GM23338 (cell line): ENCODE results near the gene ASCL2. TPM values are rescaled to one million over a fixed set of nuclear protein-coding genes. Genes with fewer than 3 reads are reported as not detected.
A peak's percentile ranks its signal among the peaks of the same experiment; 100 is the strongest.

Experiments
- ATAC-seq: fragments of 200-7000 bp; cut with Tn5 transposase; 3 replicates; pipeline ENCODE4 v1.9.1; 2020
- DNase-seq: peaks from one replicate; pipeline ENCODE4 v3.0.0-alpha.2; 2015; ENCODE audit warnings: low spot score
- H2AFZ ChIP-seq: fragments of 200-600 bp; sonication (generic); 2 replicates; pipeline ENCODE4 v1.8.0; 2016; ENCODE audit warnings: antibody characterized with exemption, mild to moderate bottlenecking, moderate library complexity
- H3F3A ChIP-seq: fragments of 200-600 bp; sonication (generic); replicated peaks from 2 replicates; pipeline ENCODE4 v1.8.0; 2017; ENCODE audit warnings: antibody characterized with exemption, mixed run types, low read depth
- H3K27ac ChIP-seq: fragments of 200-600 bp; sonication (generic); 2 replicates; pipeline ENCODE4 v1.6.1; 2016; ENCODE audit warnings: low read depth
- H3K27me3 ChIP-seq: fragments of 200-600 bp; sonication (generic); 2 replicates; pipeline ENCODE4 v1.8.0; 2016; ENCODE audit warnings: mild to moderate bottlenecking, mixed run types, moderate library complexity; ENCODE audit not compliant: insufficient read depth
- H3K36me3 ChIP-seq: fragments of 200-600 bp; sonication (generic); 2 replicates; pipeline ENCODE4 v1.8.0; 2016; ENCODE audit warnings: mild to moderate bottlenecking; ENCODE audit not compliant: insufficient read depth
- H3K4me1 ChIP-seq: fragments of 200-600 bp; sonication (generic); 2 replicates; pipeline ENCODE4 v1.8.0; 2016; ENCODE audit warnings: mild to moderate bottlenecking, moderate library complexity; ENCODE audit not compliant: insufficient read depth
- H3K4me2 ChIP-seq: fragments of 200-600 bp; sonication (generic); 2 replicates; pipeline ENCODE4 v1.7.1; 2017; ENCODE audit warnings: mixed run types
- H3K4me3 ChIP-seq: fragments of 200-600 bp; sonication (generic); 2 replicates; pipeline ENCODE4 v1.6.1; 2016; ENCODE audit warnings: mixed run types
- H3K79me2 ChIP-seq: fragments of 200-600 bp; sonication (generic); replicated peaks from 2 replicates; pipeline ENCODE4 v1.8.0; 2017; ENCODE audit warnings: mild to moderate bottlenecking; ENCODE audit not compliant: insufficient read depth
- H3K9me2 ChIP-seq: fragments of 200-600 bp; sonication (generic); 2 replicates; pipeline ENCODE4 v1.8.0; 2017; ENCODE audit not compliant: insufficient read depth
- H4K20me1 ChIP-seq: fragments of 200-600 bp; sonication (generic); replicated peaks from 2 replicates; pipeline ENCODE4 v1.8.0; 2017; ENCODE audit warnings: mild to moderate bottlenecking; ENCODE audit not compliant: insufficient read depth
- H3K27ac Mint-ChIP-seq: 2 replicates; pipeline ENCODE4 v1.8.0; 2020; ENCODE audit warnings: inconsistent platforms, mild to moderate bottlenecking, moderate library complexity, mixed read lengths
- H3K27me3 Mint-ChIP-seq: 3 replicates; pipeline ENCODE4 v1.8.0; 2022; ENCODE audit warnings: low read depth, mild to moderate bottlenecking, moderate library complexity, mixed read lengths, inconsistent platforms; ENCODE audit not compliant: insufficient read depth, poor library complexity
- H3K36me3 Mint-ChIP-seq: 3 replicates; pipeline ENCODE4 v1.8.0; 2021; ENCODE audit warnings: low read depth, mild to moderate bottlenecking, inconsistent platforms, moderate library complexity, mixed read lengths
- H3K4me1 Mint-ChIP-seq: 3 replicates; pipeline ENCODE4 v1.8.0; 2020; ENCODE audit warnings: mild to moderate bottlenecking, inconsistent platforms, mixed read lengths
- H3K4me3 Mint-ChIP-seq: 3 replicates; pipeline ENCODE4 v1.8.0; 2021; ENCODE audit warnings: moderate library complexity, mild to moderate bottlenecking, inconsistent platforms, mixed read lengths
- H3K9me3 Mint-ChIP-seq: 3 replicates; pipeline ENCODE4 v1.8.0; 2020; ENCODE audit warnings: moderate library complexity, mild to moderate bottlenecking, inconsistent platforms, mixed read lengths
- CTCF ChIP-seq, 2 experiments: fragments of 200-600 bp in 1 of 2; sonication (generic) in 1 of 2; conservative IDR thresholded peaks; 2 replicates each; pipeline versions ENCODE4 v1.5.1 to v1.6.1; 2016 to 2017; ENCODE audit warnings: antibody characterized with exemption in 2 of 2, low read depth in 2 of 2, mild to moderate bottlenecking in 2 of 2, moderate library complexity in 1 of 2
- EZH2 ChIP-seq: fragments of 200-600 bp; sonication (generic); IDR thresholded peaks from one replicate; pipeline ENCODE4 v1.8.0; 2017; ENCODE audit warnings: antibody characterized with exemption, mild to moderate bottlenecking, low read depth; ENCODE audit not compliant: unreplicated experiment
- EZH2phosphoT487 ChIP-seq: fragments of 200-600 bp; sonication (generic); IDR thresholded peaks from one replicate; pipeline ENCODE4 v1.8.1; 2018; ENCODE audit warnings: antibody characterized with exemption; ENCODE audit not compliant: unreplicated experiment
- NANOG ChIP-seq: IDR thresholded peaks from 2 replicates; pipeline ENCODE4 v1.6.1; 2016; ENCODE audit warnings: antibody characterized with exemption, borderline replicate concordance
- POLR2AphosphoS5 ChIP-seq: IDR thresholded peaks from 2 replicates; pipeline ENCODE4 v1.6.1; 2016; ENCODE audit warnings: antibody characterized with exemption, low read depth
- STAT1 ChIP-seq: IDR thresholded peaks from one replicate; pipeline ENCODE4 v1.6.1; 2016; ENCODE audit warnings: antibody characterized with exemption; ENCODE audit not compliant: unreplicated experiment
- ZNF114 ChIP-seq: fragments of 250-450 bp; sonication (Bioruptor Pico); IDR thresholded peaks from 2 replicates; pipeline ENCODE4 v1.5.0; 2020; ENCODE audit warnings: mild to moderate bottlenecking, moderate library complexity
- polyA plus RNA-seq: library from polyadenylated mRNA; unstranded; fragments of >200 nt; fragmentation: Nextera tagmentation; extraction: Ambion mirVana; gene quantifications from 2 replicates; pipeline ENCODE4 v1.2.1, GENCODE V29; 2016
- total RNA-seq: library from RNA; depleted of rRNA; stranded (reverse); fragments of >200 nt; shearing (Covaris generic); gene quantifications from 2 replicates; pipeline ENCODE4 v1.2.3, GENCODE V29; 2014
- TF ChIP-seq, protein P1 (sequence below): IDR thresholded peaks from one replicate; pipeline ENCODE4 v1.6.1; 2018; ENCODE audit warnings: antibody characterized with exemption; ENCODE audit not compliant: unreplicated experiment
- TF ChIP-seq, protein P2 (sequence below): IDR thresholded peaks from 2 replicates; pipeline ENCODE4 v1.6.1; 2016; ENCODE audit warnings: antibody characterized with exemption

The ASCL2 gene
- total and polyA plus RNA-seq, 2 experiments from 2014 or later: 0.57 to 1.6 TPM

DNA sequence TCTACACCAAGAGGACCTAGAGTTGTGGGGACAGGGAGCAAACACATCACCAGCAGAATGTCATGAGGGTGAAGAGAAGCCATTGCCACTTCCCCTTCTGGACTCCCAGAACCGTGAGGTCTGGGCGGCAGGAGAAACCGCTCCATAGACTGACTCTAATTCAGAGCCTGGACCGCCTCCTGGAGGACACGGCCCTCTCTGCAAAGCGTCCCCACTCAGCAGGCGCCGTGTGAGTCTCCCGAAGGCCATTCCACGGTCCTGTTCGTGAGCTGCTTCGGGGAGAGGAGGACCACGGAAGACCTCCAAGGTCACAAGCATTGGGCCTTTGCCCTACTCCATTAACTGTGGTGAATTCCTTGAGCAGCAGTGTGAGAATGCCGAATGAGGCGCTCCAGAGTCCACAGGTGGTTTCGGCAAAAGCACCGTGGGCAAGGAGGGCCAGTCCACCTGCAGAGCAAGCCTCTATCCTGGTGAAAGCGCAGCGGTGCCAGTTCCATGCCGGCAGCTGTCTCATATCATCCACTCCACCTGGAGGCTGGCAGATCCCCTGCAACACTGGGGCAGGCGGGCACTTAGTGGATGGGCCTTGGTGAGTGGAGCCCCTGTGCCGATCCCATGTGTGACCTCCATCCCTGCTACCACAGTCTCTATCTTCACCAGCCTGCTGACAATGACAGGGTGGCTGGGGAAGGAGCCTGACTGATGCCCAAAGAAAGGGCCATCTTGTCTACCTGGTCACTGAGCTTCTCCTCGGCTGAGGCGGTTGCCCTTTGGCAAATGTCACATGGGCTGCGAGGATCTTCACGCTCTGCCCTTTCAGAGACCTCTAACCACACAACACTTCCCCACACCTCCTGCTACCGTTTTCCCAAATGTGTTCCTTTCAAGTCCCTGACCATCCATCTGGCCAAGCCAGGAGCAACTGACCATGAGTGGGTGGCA is 23.9 kb upstream of the ASCL2 start:
- TF ChIP-seq EZH2phosphoT487 (no peak), CTCF (conservative IDR thresholded peaks at IDR 0.05; ENCODE audit: low read depth in 2 of 2) (peak; percentile 3 to 63; a peak in 3 of 4 replicates), STAT1 (no peak), NANOG (no peak)
- TF ChIP-seq, protein P1, sequence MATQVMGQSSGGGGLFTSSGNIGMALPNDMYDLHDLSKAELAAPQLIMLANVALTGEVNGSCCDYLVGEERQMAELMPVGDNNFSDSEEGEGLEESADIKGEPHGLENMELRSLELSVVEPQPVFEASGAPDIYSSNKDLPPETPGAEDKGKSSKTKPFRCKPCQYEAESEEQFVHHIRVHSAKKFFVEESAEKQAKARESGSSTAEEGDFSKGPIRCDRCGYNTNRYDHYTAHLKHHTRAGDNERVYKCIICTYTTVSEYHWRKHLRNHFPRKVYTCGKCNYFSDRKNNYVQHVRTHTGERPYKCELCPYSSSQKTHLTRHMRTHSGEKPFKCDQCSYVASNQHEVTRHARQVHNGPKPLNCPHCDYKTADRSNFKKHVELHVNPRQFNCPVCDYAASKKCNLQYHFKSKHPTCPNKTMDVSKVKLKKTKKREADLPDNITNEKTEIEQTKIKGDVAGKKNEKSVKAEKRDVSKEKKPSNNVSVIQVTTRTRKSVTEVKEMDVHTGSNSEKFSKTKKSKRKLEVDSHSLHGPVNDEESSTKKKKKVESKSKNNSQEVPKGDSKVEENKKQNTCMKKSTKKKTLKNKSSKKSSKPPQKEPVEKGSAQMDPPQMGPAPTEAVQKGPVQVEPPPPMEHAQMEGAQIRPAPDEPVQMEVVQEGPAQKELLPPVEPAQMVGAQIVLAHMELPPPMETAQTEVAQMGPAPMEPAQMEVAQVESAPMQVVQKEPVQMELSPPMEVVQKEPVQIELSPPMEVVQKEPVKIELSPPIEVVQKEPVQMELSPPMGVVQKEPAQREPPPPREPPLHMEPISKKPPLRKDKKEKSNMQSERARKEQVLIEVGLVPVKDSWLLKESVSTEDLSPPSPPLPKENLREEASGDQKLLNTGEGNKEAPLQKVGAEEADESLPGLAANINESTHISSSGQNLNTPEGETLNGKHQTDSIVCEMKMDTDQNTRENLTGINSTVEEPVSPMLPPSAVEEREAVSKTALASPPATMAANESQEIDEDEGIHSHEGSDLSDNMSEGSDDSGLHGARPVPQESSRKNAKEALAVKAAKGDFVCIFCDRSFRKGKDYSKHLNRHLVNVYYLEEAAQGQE: no peak
- H3K4me3 Mint-ChIP-seq: no peak overlapping the region
- no peaks in the 10 kb centered on the region for H3K36me3 Mint-ChIP-seq
- ATAC-seq (peak; percentile 70), DNase-seq (peak; percentile 46)
- no peaks in the 10 kb centered on the region for H3K79me2 ChIP-seq
- no peaks in the 10 kb centered on the region for H3K27me3 ChIP-seq
- no peaks in the 10 kb centered on the region for H3F3A ChIP-seq
- no peaks in the 10 kb centered on the region for H3K9me2 ChIP-seq
- H3K27ac ChIP-seq: no peak overlapping the region
- no peaks in the 10 kb centered on the region for H4K20me1 ChIP-seq
- no peaks in the 10 kb centered on the region for H3K9me3 Mint-ChIP-seq
- no peak overlapping the region for H3K27ac Mint-ChIP-seq
- no peak overlapping the region for H3K4me2 ChIP-seq
- peaks cover 9% of the 10 kb centered on the region for H3K4me1 Mint-ChIP-seq
- H2AFZ ChIP-seq: 0 out of 2 replicates have a peak overlapping the region, but pooled peaks have one; percentile 32
- H3K4me1 ChIP-seq: no peaks in the 10 kb centered on the region
- H3K36me3 ChIP-seq: no peaks in the 10 kb centered on the region
- peaks cover 17% of the 10 kb centered on the region for H3K27me3 Mint-ChIP-seq
- no peak overlapping the region for H3K4me3 ChIP-seq

DNA sequence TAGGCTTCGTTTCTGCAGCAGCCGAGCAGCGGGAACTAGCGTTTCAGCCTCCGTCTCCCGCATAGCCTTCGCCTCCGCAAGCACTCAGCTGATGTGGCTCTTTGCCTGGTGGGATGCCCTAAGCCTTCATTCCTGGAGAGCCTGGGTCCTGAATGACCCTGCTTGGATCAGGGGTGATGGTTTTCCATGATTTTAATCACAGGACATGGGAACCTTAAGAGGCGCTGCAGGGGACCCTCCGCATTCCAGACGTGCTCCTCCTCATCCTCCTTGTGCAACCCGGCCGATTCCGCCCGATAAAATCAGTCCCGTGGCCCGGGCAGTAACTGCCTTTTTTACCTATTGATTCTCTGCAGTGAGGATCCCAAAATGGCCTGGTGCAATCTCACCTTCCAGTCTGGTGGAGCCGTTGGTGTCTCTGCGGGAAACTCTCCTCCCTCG is 23.2 kb upstream of the ASCL2 start:
- H3K9me2 ChIP-seq: no peaks in the 10 kb centered on the region
- no peaks in the 10 kb centered on the region for H4K20me1 ChIP-seq
- no peaks in the 10 kb centered on the region for H3K27me3 ChIP-seq
- Mint-ChIP-seq H3K27me3 (peaks cover 18% of the 10 kb centered on the region), H3K9me3 (no peaks in the 10 kb centered on the region), H3K4me3 (no peak overlapping the region), H3K27ac (no peak overlapping the region), H3K4me1 (peaks cover 9% of the 10 kb centered on the region), H3K36me3 (no peaks in the 10 kb centered on the region)
- no peaks in the 10 kb centered on the region for H3K79me2 ChIP-seq
- no peak; the same call in 2 of the 3 replicates for ATAC-seq
- H3F3A ChIP-seq: no peaks in the 10 kb centered on the region
- no peak overlapping the region for H3K4me3 ChIP-seq
- no peak overlapping the region for H3K4me2 ChIP-seq
- no peak for DNase-seq
- H3K4me1 ChIP-seq: no peaks in the 10 kb centered on the region
- no peak overlapping the region for H3K27ac ChIP-seq
- no peaks in the 10 kb centered on the region for H3K36me3 ChIP-seq
- 0 out of 2 replicates have a peak overlapping the region, but pooled peaks have one; percentile 32 for H2AFZ ChIP-seq
- no peak for TF ChIP-seq CTCF (conservative IDR thresholded peaks at IDR 0.05; ENCODE audit: low read depth in 2 of 2)
- no peak for TF ChIP-seq NANOG
- no peak for TF ChIP-seq EZH2phosphoT487
- no peak for TF ChIP-seq EZH2
- no peak for TF ChIP-seq STAT1
- TF ChIP-seq, protein P1: no peak
- TF ChIP-seq ZNF114: no peak
- no peak for TF ChIP-seq POLR2AphosphoS5
- TF ChIP-seq, protein P2, sequence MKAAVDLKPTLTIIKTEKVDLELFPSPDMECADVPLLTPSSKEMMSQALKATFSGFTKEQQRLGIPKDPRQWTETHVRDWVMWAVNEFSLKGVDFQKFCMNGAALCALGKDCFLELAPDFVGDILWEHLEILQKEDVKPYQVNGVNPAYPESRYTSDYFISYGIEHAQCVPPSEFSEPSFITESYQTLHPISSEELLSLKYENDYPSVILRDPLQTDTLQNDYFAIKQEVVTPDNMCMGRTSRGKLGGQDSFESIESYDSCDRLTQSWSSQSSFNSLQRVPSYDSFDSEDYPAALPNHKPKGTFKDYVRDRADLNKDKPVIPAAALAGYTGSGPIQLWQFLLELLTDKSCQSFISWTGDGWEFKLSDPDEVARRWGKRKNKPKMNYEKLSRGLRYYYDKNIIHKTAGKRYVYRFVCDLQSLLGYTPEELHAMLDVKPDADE: no peak
